CD4-positive, alpha-beta T cell (primary cell): ENCODE measurements around the gene SPOCK1. TPM values are rescaled to one million over a fixed set of nuclear protein-coding genes. Genes with fewer than 3 reads are reported as not detected.

Experiments used
- ATAC-seq: fragments of 200-7000 bp; cut with Tn5 transposase; one replicate; pipeline ENCODE4 v1.10.0; 2022; ENCODE audit warnings: mild to moderate bottlenecking; ENCODE audit not compliant: poor library complexity
- CTCF ChIA-PET: fragments of 350-600 bp; sonication (Branson Sonifier 250); formaldehyde crosslinking; loops from one replicate; lab custom pipeline; 2021; ENCODE audit warnings: antibody characterized with exemption, inconsistent platforms; lab: Charles Lee
- POLR2A ChIA-PET: fragments of 350-600 bp; sonication (Branson Sonifier 250); formaldehyde crosslinking; loops from one replicate; lab custom pipeline; 2021; ENCODE audit warnings: antibody characterized with exemption, inconsistent platforms; lab: Charles Lee
- DNase-seq, 14 experiments: peaks; one replicate each; pipeline ENCODE4 v3.0.0-alpha.2; 2013 to 2020; ENCODE audit warnings: mixed read lengths in 2 of 14
- H3K27ac ChIP-seq, 2 donors: one replicate each; pipeline versions ENCODE4 v1.5.1 to v1.7.0; 2013; ENCODE audit warnings: low read length in 2 of 2, low read depth in 1 of 2, mild to moderate bottlenecking in 1 of 2
- H3K27me3 ChIP-seq, 2 experiments: 1 replicate in 1 of 2; 2 replicates in 1 of 2; pipeline versions ENCODE4 v1.6.1 to v1.7.0; 2013; ENCODE audit warnings: low read length in 2 of 2, control low read depth in 1 of 2, mild to moderate bottlenecking in 1 of 2, moderate library complexity in 1 of 2; ENCODE audit not compliant: insufficient read depth in 2 of 2, control insufficient read depth in 1 of 2
- H3K36me3 ChIP-seq: one replicate; pipeline ENCODE4 v1.6.1; 2013; ENCODE audit warnings: low read length, control low read depth; ENCODE audit not compliant: insufficient read depth
- H3K4me1 ChIP-seq: one replicate; pipeline ENCODE4 v1.6.1; 2013; ENCODE audit warnings: low read length, control low read depth; ENCODE audit not compliant: insufficient read depth
- H3K4me3 ChIP-seq: one replicate; pipeline ENCODE4 v1.5.1; 2013; ENCODE audit warnings: mild to moderate bottlenecking, low read length, moderate library complexity
- H3K9me3 ChIP-seq, 2 experiments: 1 replicate in 1 of 2; 2 replicates in 1 of 2; pipeline versions ENCODE4 v1.6.1 to v1.7.0; 2013; ENCODE audit warnings: low read length in 2 of 2, mild to moderate bottlenecking in 2 of 2, control low read depth in 1 of 2, moderate library complexity in 1 of 2; ENCODE audit not compliant: control insufficient read depth in 1 of 2, insufficient read depth in 1 of 2
- H3K27ac Mint-ChIP-seq: one replicate; pipeline ENCODE4 v1.8.0; 2020; ENCODE audit warnings: mixed read lengths
- H3K27me3 Mint-ChIP-seq: one replicate; pipeline ENCODE4 v1.8.0; 2021; ENCODE audit warnings: mixed read lengths
- H3K36me3 Mint-ChIP-seq: one replicate; pipeline ENCODE4 v1.8.0; 2021; ENCODE audit warnings: low read depth, mixed read lengths
- H3K4me1 Mint-ChIP-seq: one replicate; pipeline ENCODE4 v1.8.0; 2021; ENCODE audit warnings: low read depth, mixed read lengths
- H3K4me3 Mint-ChIP-seq: one replicate; pipeline ENCODE4 v1.8.0; 2020; ENCODE audit warnings: mild to moderate bottlenecking, mixed read lengths
- H3K9me3 Mint-ChIP-seq: one replicate; pipeline ENCODE4 v1.8.0; 2020; ENCODE audit warnings: mixed read lengths
- intact Hi-C, 2 experiments: fragments of 100-400 bp; cut with DNase I in 1 of 2; cut with micrococcal nuclease in 1 of 2; formaldehyde crosslinking; loops; one replicate each; pipeline versions ENCODE4 v1.15.1 to v1.9.0; 2023 to 2025; cut with DNase I, micrococcal nuclease
- total RNA-seq, 174 experiments: library from RNA in 2 of 174; stranded (reverse) in 2 of 174; gene quantifications; one replicate each; pipeline ENCODE4 v1.2.3 and lab custom pipeline; 2021 to 2026
- TF ChIP-seq, protein P1 (sequence below): fragments of 200-600 bp; IDR thresholded peaks from one replicate; pipeline ENCODE4 v1.8.0; 2022; ENCODE audit warnings: antibody characterized with exemption, mild to moderate bottlenecking

The SPOCK1 gene
- total RNA-seq, 2 experiments from 2014 or later = not detected

DNA sequence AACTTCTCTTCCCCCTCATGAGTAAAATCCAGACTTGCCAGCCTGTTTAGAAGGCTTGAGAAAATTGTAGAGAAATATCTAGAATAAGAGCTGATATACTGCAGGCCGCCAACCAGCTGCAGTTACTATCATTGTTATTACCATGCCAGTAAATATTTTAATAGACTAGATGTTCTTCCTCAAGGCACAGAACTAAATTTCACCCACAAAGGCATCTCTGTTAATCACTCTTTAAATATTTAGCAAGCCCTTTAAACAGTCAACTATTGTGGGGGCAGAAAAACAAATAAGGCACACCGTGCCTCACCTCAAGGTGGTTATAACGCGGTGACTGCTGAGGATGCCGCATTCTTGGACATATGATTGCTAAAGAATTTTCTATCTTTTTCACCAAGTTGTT lies 147.0 kb downstream of the SPOCK1 start:
- intact Hi-C loops = no loop called here
- Mint-ChIP-seq H3K36me3 (no peaks in the 10 kb centered on the region), H3K27me3 (peaks cover 23% of the 10 kb centered on the region), H3K4me3 (no peak overlapping the region), H3K4me1 (no peaks in the 10 kb centered on the region), H3K27ac (no peak overlapping the region), H3K9me3 (no peaks in the 10 kb centered on the region)
- TF ChIP-seq, protein P1, sequence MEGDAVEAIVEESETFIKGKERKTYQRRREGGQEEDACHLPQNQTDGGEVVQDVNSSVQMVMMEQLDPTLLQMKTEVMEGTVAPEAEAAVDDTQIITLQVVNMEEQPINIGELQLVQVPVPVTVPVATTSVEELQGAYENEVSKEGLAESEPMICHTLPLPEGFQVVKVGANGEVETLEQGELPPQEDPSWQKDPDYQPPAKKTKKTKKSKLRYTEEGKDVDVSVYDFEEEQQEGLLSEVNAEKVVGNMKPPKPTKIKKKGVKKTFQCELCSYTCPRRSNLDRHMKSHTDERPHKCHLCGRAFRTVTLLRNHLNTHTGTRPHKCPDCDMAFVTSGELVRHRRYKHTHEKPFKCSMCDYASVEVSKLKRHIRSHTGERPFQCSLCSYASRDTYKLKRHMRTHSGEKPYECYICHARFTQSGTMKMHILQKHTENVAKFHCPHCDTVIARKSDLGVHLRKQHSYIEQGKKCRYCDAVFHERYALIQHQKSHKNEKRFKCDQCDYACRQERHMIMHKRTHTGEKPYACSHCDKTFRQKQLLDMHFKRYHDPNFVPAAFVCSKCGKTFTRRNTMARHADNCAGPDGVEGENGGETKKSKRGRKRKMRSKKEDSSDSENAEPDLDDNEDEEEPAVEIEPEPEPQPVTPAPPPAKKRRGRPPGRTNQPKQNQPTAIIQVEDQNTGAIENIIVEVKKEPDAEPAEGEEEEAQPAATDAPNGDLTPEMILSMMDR = no peak
- Histone ChIP-seq H3K4me3 (no peak overlapping the region), H3K27me3 (peaks cover 0 to 6% of the 10 kb centered on the region in 2 experiments), H3K27ac (no peak overlapping the region), H3K4me1 (no peaks in the 10 kb centered on the region), H3K36me3 (no peaks in the 10 kb centered on the region), H3K9me3 (peaks cover 0 to 11% of the 10 kb centered on the region in 2 experiments)
- POLR2A ChIA-PET = no interaction called here
- DNase-seq (no peak), ATAC-seq (no peak)
- CTCF ChIA-PET = no interaction called here

DNA sequence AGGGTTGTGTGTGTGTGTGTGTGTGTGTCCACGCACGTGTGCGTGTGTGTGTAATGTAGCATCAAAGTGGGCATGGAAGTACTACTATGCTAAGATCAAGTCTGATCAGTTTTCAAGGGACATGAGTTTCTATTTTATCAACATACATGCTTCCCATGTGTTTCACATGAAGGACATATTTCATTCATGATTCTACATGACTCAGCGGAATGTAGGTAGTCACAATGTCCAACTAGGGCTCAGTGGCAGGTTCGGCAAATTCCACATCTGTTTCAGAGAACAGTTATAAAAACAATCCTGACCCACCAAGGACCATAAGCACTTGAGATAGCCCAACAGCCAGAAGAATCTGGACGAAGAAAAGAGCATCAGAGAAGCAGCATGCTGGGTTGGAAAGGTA lies 148.3 kb downstream of the SPOCK1 start:
- Histone ChIP-seq H3K4me3 (no peak overlapping the region), H3K4me1 (no peaks in the 10 kb centered on the region), H3K9me3 (peaks cover 0 to 10% of the 10 kb centered on the region in 2 experiments), H3K36me3 (no peaks in the 10 kb centered on the region), H3K27ac (no peak overlapping the region), H3K27me3 (peaks cover 0 to 4% of the 10 kb centered on the region in 2 experiments)
- ATAC-seq (no peak), DNase-seq (no peak)
- Mint-ChIP-seq H3K27ac (no peak overlapping the region), H3K36me3 (no peaks in the 10 kb centered on the region), H3K4me1 (no peaks in the 10 kb centered on the region), H3K4me3 (no peak overlapping the region), H3K27me3 (peaks cover 13% of the 10 kb centered on the region), H3K9me3 (no peaks in the 10 kb centered on the region)
- POLR2A ChIA-PET = no interaction called here
- TF ChIP-seq, protein P1 = no peak
- CTCF ChIA-PET = no interaction called here
- intact Hi-C loops = no loop called here

DNA sequence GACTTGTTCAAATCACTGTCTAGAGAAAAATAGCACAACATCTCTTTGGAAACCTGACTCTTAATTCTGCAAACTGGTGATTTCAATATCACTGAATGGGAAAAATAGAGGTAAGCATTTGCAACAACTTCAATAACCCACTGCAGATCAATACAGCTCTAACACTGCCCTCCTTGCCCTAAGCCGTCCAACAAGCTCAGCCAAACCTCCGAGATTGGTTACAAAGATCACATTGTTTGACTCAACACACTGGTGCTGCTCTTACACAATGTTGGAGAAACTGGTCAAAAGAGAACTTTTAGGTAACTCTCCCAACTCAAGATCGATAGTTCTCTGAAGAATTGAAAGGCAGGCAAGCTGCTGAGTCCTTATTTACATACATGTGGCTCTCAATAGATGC lies 150.4 kb downstream of the SPOCK1 start:
- Mint-ChIP-seq H3K36me3 (no peaks in the 10 kb centered on the region), H3K27ac (no peak overlapping the region), H3K4me1 (no peaks in the 10 kb centered on the region), H3K27me3 (peaks cover 5% of the 10 kb centered on the region), H3K4me3 (no peak overlapping the region), H3K9me3 (no peaks in the 10 kb centered on the region)
- Histone ChIP-seq H3K27me3 (no peaks in the 10 kb centered on the region), H3K4me3 (no peak overlapping the region), H3K4me1 (no peaks in the 10 kb centered on the region), H3K36me3 (no peaks in the 10 kb centered on the region), H3K27ac (no peak overlapping the region), H3K9me3 (peaks cover 0 to 6% of the 10 kb centered on the region in 2 experiments)
- POLR2A ChIA-PET = no interaction called here
- no peak for DNase-seq
- ATAC-seq = no peak
- CTCF ChIA-PET = no interaction called here
- intact Hi-C loops = no loop called here
- TF ChIP-seq, protein P1 = no peak
